Coronary artery (tissue), 2 donors: ENCODE data around the gene ABTB1.

Experiments used
- DNase-seq: peaks from one replicate; pipeline ENCODE4 v3.0.0-alpha.2; 2017; ENCODE audit warnings: low spot score
- H3K27ac ChIP-seq, 2 donors: fragments of 200-600 bp; sonication (generic); one replicate each; pipeline ENCODE4 v1.5.1; 2016 to 2019
- H3K4me3 ChIP-seq: fragments of 200-600 bp; sonication (generic); 2 replicates; pipeline ENCODE4 v1.5.1; 2016; ENCODE audit warnings: mild to moderate bottlenecking, moderate library complexity
- TF ChIP-seq, protein P1 (sequence below): fragments of 200-600 bp; sonication (generic); IDR thresholded peaks from one replicate; pipeline ENCODE4 v1.5.1; 2019; ENCODE audit warnings: antibody characterized with exemption

The ABTB1 gene

GRCh38 chr3:127630811-127631714 lies 41.7 kb upstream of the ABTB1 start:
- DNase-seq: no peak
- H3K4me3 ChIP-seq: no peak overlapping the region
- no peak overlapping the region for H3K27ac ChIP-seq
- TF ChIP-seq, protein P1, sequence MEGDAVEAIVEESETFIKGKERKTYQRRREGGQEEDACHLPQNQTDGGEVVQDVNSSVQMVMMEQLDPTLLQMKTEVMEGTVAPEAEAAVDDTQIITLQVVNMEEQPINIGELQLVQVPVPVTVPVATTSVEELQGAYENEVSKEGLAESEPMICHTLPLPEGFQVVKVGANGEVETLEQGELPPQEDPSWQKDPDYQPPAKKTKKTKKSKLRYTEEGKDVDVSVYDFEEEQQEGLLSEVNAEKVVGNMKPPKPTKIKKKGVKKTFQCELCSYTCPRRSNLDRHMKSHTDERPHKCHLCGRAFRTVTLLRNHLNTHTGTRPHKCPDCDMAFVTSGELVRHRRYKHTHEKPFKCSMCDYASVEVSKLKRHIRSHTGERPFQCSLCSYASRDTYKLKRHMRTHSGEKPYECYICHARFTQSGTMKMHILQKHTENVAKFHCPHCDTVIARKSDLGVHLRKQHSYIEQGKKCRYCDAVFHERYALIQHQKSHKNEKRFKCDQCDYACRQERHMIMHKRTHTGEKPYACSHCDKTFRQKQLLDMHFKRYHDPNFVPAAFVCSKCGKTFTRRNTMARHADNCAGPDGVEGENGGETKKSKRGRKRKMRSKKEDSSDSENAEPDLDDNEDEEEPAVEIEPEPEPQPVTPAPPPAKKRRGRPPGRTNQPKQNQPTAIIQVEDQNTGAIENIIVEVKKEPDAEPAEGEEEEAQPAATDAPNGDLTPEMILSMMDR: no peak

DNA sequence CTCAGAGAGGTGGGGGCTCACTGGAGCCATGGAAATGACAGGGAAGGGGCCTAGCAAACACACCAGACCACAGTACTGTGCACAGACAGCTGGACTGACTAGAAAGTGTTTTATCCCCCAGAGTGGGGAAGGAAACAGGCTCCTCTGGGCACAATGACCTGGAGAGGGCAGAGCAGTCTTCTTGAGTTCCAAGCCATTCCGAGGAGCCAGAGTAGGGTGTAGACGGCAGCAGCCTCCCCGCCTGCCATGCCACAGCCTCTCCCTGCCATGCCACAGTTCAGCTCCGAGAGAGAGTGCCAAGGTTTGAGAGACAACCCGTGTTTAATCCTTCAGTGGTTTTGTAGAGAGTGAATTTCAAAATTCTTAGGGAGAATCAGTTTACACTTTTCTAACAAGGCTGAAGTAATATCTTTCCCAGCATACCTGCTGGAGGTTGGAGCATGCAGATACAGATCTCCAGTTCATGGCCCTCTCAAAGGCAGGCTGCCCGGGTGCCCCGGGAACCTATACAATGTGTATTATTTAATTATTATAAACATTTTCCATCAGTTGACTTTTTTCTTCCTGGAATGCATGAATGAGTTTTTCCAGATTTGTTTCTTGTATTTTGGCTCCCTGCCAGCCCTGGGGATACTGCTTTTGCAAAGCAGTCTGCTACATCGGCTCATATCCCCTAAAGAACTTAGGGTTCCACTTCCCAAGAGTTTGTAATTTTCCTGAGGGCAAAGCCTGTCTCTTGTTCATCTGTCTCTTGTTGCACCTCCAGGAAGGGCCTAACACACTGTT lies 40.5 kb upstream of the ABTB1 start:
- DNase-seq: no peak
- Histone ChIP-seq H3K27ac (no peak overlapping the region), H3K4me3 (no peak overlapping the region)
- TF ChIP-seq, protein P1: no peak

GRCh38 chr3:127634653-127635052 lies 38.1 kb upstream of the ABTB1 start:
- Histone ChIP-seq H3K27ac (no peak overlapping the region), H3K4me3 (no peak overlapping the region)
- DNase-seq: no peak
- TF ChIP-seq, protein P1: no peak

- Histone ChIP-seq H3K4me3 (no peak overlapping the region), H3K27ac (no peak overlapping the region)
- no peak for DNase-seq
- TF ChIP-seq, protein P1: no peak
Observed at GRCh38 chr3:127637546-127637945, 35.2 kb upstream of the ABTB1 start.

DNA sequence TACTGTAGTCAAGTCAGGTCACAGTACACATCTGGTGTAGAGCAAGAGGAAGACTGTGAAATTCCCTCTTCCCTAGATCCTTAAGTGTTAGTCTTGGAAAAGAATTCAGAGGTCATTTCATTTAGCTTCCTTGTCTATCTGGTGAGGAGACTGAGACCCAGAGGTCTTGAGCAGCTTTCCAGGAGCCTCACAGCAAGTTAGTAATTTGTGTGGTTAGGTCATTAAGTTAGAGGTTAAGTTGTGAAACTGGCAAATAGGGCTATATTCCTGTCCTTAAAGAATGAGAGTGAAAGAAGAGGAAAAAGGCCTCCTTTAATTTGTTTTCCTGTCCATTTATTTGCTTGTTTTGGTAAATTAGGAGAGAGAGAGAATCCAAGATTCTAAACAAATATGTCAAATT lies 34.8 kb upstream of the ABTB1 start:
- TF ChIP-seq, protein P1: no peak
- no peak for DNase-seq
- no peak overlapping the region for H3K4me3 ChIP-seq
- no peak overlapping the region for H3K27ac ChIP-seq

GRCh38 chr3:127639173-127640041 lies 33.3 kb upstream of the ABTB1 start:
- no peak for DNase-seq
- TF ChIP-seq, protein P1: no peak
- H3K27ac ChIP-seq: no peak overlapping the region
- H3K4me3 ChIP-seq: no peak overlapping the region
